Measurements from ENCODE around the gene SCAP.

SCAP gene

DNA sequence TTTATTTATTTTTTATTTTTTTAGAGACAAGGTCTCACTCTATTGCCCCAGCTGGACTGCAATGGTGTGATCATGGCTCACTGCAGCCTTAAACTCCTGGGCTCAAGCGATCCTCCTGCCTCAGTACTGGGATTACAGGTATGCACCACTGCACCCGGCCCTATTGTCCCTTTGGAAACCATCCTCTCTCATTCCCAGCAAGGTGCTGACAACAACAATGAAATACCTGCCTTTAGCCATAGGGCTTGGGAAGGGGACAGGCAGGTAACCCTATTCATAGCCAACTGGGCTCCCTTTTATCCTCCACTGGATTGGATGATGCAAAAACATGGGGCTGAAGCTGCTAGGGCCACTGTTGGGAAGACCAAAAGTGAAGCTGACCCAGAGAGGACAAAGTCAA, 43.1 kb downstream of the SCAP start:
- TF ChIP-seq, protein P1, sequence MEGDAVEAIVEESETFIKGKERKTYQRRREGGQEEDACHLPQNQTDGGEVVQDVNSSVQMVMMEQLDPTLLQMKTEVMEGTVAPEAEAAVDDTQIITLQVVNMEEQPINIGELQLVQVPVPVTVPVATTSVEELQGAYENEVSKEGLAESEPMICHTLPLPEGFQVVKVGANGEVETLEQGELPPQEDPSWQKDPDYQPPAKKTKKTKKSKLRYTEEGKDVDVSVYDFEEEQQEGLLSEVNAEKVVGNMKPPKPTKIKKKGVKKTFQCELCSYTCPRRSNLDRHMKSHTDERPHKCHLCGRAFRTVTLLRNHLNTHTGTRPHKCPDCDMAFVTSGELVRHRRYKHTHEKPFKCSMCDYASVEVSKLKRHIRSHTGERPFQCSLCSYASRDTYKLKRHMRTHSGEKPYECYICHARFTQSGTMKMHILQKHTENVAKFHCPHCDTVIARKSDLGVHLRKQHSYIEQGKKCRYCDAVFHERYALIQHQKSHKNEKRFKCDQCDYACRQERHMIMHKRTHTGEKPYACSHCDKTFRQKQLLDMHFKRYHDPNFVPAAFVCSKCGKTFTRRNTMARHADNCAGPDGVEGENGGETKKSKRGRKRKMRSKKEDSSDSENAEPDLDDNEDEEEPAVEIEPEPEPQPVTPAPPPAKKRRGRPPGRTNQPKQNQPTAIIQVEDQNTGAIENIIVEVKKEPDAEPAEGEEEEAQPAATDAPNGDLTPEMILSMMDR (IDR thresholded peaks at IDR 0.05; ENCODE audit: borderline replicate concordance, extremely low read depth, low read length, poor library complexity, severe bottlenecking): no peak
- TF ChIP-seq EZH2 (IDR thresholded peaks at IDR 0.05; ENCODE audit: borderline replicate concordance, low read depth, low read length, severe bottlenecking): no peak
- Histone ChIP-seq H3K27ac (ENCODE audit: low read length) (no peak overlapping the region), H3K9ac (ENCODE audit: low read depth, low read length) (no peak overlapping the region), H2AFZ (ENCODE audit: low read depth, low read length) (no peak overlapping the region), H3K4me3 (ENCODE audit: low read depth in 1 of 2, low read length in 2 of 2) (no peak overlapping the region), H3K9me3 (ENCODE audit: insufficient read depth, low read length, severe bottlenecking) (no peaks in the 10 kb centered on the region), H3K4me2 (ENCODE audit: insufficient read depth, low read length) (no peak overlapping the region), H3K27me3 (ENCODE audit: insufficient read depth, low read length, poor library complexity) (no peaks in the 10 kb centered on the region), H3K36me3 (ENCODE audit: insufficient read depth, low read length) (peaks cover 74% of the 10 kb centered on the region), H3K79me2 (ENCODE audit: insufficient read depth, low read length) (peaks cover 12% of the 10 kb centered on the region; the same call in 1 of the 2 replicates), H4K20me1 (ENCODE audit: insufficient read depth, low read length) (peaks cover 16% of the 10 kb centered on the region), H3K4me1 (ENCODE audit: insufficient read depth, low read length) (no peaks in the 10 kb centered on the region)
- ATAC-seq (ENCODE audit: insufficient read depth, low read depth) (no peak), DNase-seq (no peak)

- Histone ChIP-seq H3K27ac (ENCODE audit: low read length) (no peak overlapping the region), H3K4me2 (ENCODE audit: insufficient read depth, low read length) (no peak overlapping the region), H3K9me3 (ENCODE audit: insufficient read depth, low read length, severe bottlenecking) (no peaks in the 10 kb centered on the region), H3K9ac (ENCODE audit: low read depth, low read length) (no peak overlapping the region), H3K27me3 (ENCODE audit: insufficient read depth, low read length, poor library complexity) (no peaks in the 10 kb centered on the region), H2AFZ (ENCODE audit: low read depth, low read length) (no peak overlapping the region), H3K4me1 (ENCODE audit: insufficient read depth, low read length) (no peaks in the 10 kb centered on the region), H3K36me3 (ENCODE audit: insufficient read depth, low read length) (peaks cover 75% of the 10 kb centered on the region), H3K79me2 (ENCODE audit: insufficient read depth, low read length) (peaks cover 12% of the 10 kb centered on the region; the same call in 1 of the 2 replicates), H4K20me1 (ENCODE audit: insufficient read depth, low read length) (peaks cover 16% of the 10 kb centered on the region), H3K4me3 (ENCODE audit: low read depth in 1 of 2, low read length in 2 of 2) (no peak overlapping the region)
- DNase-seq (no peak), ATAC-seq (ENCODE audit: insufficient read depth, low read depth) (no peak)
- no peak for TF ChIP-seq EZH2 (IDR thresholded peaks at IDR 0.05; ENCODE audit: borderline replicate concordance, low read depth, low read length, severe bottlenecking)
- TF ChIP-seq, protein P1 (IDR thresholded peaks at IDR 0.05; ENCODE audit: borderline replicate concordance, extremely low read depth, low read length, poor library complexity, severe bottlenecking): no peak
Measured at GRCh38 chr3:47431225-47431624, 44.5 kb downstream of the SCAP start.

- Histone ChIP-seq H4K20me1 (ENCODE audit: insufficient read depth, low read length) (peaks cover 16% of the 10 kb centered on the region), H3K4me2 (ENCODE audit: insufficient read depth, low read length) (no peak overlapping the region), H2AFZ (ENCODE audit: low read depth, low read length) (no peak overlapping the region), H3K79me2 (ENCODE audit: insufficient read depth, low read length) (peaks cover 10% of the 10 kb centered on the region; the same call in 1 of the 2 replicates), H3K27ac (ENCODE audit: low read length) (no peak overlapping the region), H3K4me1 (ENCODE audit: insufficient read depth, low read length) (no peaks in the 10 kb centered on the region), H3K4me3 (ENCODE audit: low read depth in 1 of 2, low read length in 2 of 2) (no peak overlapping the region), H3K9me3 (ENCODE audit: insufficient read depth, low read length, severe bottlenecking) (no peaks in the 10 kb centered on the region), H3K36me3 (ENCODE audit: insufficient read depth, low read length) (peaks cover 80% of the 10 kb centered on the region), H3K27me3 (ENCODE audit: insufficient read depth, low read length, poor library complexity) (no peaks in the 10 kb centered on the region), H3K9ac (ENCODE audit: low read depth, low read length) (no peak overlapping the region)
- ATAC-seq (ENCODE audit: insufficient read depth, low read depth) (no peak), DNase-seq (no peak)
- TF ChIP-seq EZH2 (IDR thresholded peaks at IDR 0.05; ENCODE audit: borderline replicate concordance, low read depth, low read length, severe bottlenecking): no peak
- TF ChIP-seq, protein P1 (IDR thresholded peaks at IDR 0.05; ENCODE audit: borderline replicate concordance, extremely low read depth, low read length, poor library complexity, severe bottlenecking): no peak
Measured at GRCh38 chr3:47430606-47431005, 45.1 kb downstream of the SCAP start.

All from DND-41 (cell line).